H1 (cell line): ENCODE data around the gene HIVEP3.

Source experiments
- CEBPB ChIP-seq: IDR thresholded peaks from 2 replicates; pipeline ENCODE4 v1.6.1; 2012; ENCODE audit warnings: low read depth, low read length
- CREB1 ChIP-seq: IDR thresholded peaks from 2 replicates; pipeline ENCODE4 v1.6.1; 2012; ENCODE audit warnings: inconsistent platforms
- EP300 ChIP-seq, 2 experiments: IDR thresholded peaks; 1 replicate in 1 of 2; 2 replicates in 1 of 2; pipeline ENCODE4 v1.6.1; 2011 to 2012; ENCODE audit warnings: low read depth in 2 of 2, low read length in 2 of 2, mild to moderate bottlenecking in 2 of 2, borderline replicate concordance in 1 of 2, inconsistent platforms in 1 of 2, moderate library complexity in 1 of 2
- EZH2 ChIP-seq: fragments of 200-600 bp; sonication (generic); IDR thresholded peaks from 2 replicates; pipeline ENCODE4 v1.7.1; 2012; ENCODE audit warnings: low read depth, mild to moderate bottlenecking, moderate library complexity, low read length, inconsistent platforms; ENCODE audit not compliant: severe bottlenecking
- JUND ChIP-seq: IDR thresholded peaks from 2 replicates; pipeline ENCODE4 v1.6.1; 2011; ENCODE audit warnings: mild to moderate bottlenecking, improper control_type of control experiment, low read length
- PHF8 ChIP-seq: fragments of 200-600 bp; sonication (generic); conservative IDR thresholded peaks from 2 replicates; pipeline ENCODE4 v1.7.1; 2012; ENCODE audit warnings: low read depth, mild to moderate bottlenecking, inconsistent platforms, low read length, moderate library complexity
- POLR2A ChIP-seq, 2 experiments: IDR thresholded peaks; 1 replicate in 1 of 2; 2 replicates in 1 of 2; pipeline ENCODE4 v1.6.1; 2011; ENCODE audit warnings: low read depth in 2 of 2, low read length in 2 of 2, mild to moderate bottlenecking in 2 of 2; ENCODE audit errors: control extremely low read depth in 1 of 2
- SP1 ChIP-seq: IDR thresholded peaks from 2 replicates; pipeline ENCODE4 v1.6.1; 2011; ENCODE audit warnings: low read depth, low read length
- SRF ChIP-seq: IDR thresholded peaks from 2 replicates; pipeline ENCODE4 v1.6.1; 2011; ENCODE audit warnings: mild to moderate bottlenecking, low read depth, low read length, moderate library complexity
- SUZ12 ChIP-seq: fragments of 200-600 bp; sonication (generic); IDR thresholded peaks from 2 replicates; pipeline ENCODE4 v1.6.1; 2012; ENCODE audit warnings: mild to moderate bottlenecking, inconsistent platforms, low read length, moderate library complexity, mixed read lengths
- TAF1 ChIP-seq: IDR thresholded peaks from 2 replicates; pipeline ENCODE4 v1.6.1; 2011; ENCODE audit warnings: mild to moderate bottlenecking, low read depth, low read length
- TBP ChIP-seq: IDR thresholded peaks from 2 replicates; pipeline ENCODE4 v1.6.1; 2011; ENCODE audit warnings: low read depth, low read length, improper control_type of control experiment
- YY1 ChIP-seq: IDR thresholded peaks from 2 replicates; pipeline ENCODE4 v1.6.1; 2011; ENCODE audit warnings: low read depth, mild to moderate bottlenecking, low read length
- TF ChIP-seq, protein P1 (sequence below), 3 experiments: IDR thresholded peaks; 1 replicate in 2 of 3; 2 replicates in 1 of 3; pipeline versions ENCODE4 v1.5.1 to v1.6.1; 2011; ENCODE audit warnings: low read length in 3 of 3, mild to moderate bottlenecking in 3 of 3, inconsistent platforms in 2 of 3, low read depth in 1 of 3, moderate library complexity in 1 of 3; ENCODE audit not compliant: insufficient read depth in 1 of 3; ENCODE audit errors: control extremely low read depth in 1 of 3

DNA sequence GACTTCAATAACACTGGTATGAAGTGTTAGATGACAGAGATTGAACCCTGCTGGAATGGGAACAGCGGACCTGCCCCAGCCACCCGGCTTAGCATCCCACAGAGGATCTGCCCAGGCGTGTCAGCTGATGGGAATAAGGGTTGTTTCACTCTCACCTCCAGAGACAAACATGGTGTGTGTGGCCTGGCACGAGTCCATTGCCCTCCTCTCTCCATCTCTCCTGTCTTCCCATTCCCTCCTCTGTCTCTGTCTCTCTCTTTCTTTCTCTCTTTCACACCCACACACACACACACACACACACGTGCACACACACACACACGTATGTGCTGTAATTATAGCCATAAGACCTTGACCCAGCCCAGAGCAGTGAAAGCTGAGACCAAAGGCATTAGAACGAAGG, 200.2 kb downstream of the HIVEP3 start:
- TF ChIP-seq EP300 (IDR thresholded peaks at IDR 0.05; ENCODE audit: borderline replicate concordance in 1 of 2, low read depth in 2 of 2, low read length in 2 of 2): no peak
- TF ChIP-seq, protein P1, sequence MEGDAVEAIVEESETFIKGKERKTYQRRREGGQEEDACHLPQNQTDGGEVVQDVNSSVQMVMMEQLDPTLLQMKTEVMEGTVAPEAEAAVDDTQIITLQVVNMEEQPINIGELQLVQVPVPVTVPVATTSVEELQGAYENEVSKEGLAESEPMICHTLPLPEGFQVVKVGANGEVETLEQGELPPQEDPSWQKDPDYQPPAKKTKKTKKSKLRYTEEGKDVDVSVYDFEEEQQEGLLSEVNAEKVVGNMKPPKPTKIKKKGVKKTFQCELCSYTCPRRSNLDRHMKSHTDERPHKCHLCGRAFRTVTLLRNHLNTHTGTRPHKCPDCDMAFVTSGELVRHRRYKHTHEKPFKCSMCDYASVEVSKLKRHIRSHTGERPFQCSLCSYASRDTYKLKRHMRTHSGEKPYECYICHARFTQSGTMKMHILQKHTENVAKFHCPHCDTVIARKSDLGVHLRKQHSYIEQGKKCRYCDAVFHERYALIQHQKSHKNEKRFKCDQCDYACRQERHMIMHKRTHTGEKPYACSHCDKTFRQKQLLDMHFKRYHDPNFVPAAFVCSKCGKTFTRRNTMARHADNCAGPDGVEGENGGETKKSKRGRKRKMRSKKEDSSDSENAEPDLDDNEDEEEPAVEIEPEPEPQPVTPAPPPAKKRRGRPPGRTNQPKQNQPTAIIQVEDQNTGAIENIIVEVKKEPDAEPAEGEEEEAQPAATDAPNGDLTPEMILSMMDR (IDR thresholded peaks at IDR 0.05; ENCODE audit: control extremely low read depth in 1 of 3, insufficient read depth in 1 of 3, low read depth in 1 of 3, low read length in 3 of 3): no peak
- TF ChIP-seq SUZ12: no peak
- no peak for TF ChIP-seq PHF8
- no peak for TF ChIP-seq POLR2A (IDR thresholded peaks at IDR 0.05; ENCODE audit: control extremely low read depth in 1 of 2, low read depth in 2 of 2, low read length in 2 of 2)
- TF ChIP-seq YY1: no peak
- TF ChIP-seq CREB1: no peak
- no peak for TF ChIP-seq SP1
- no peak for TF ChIP-seq JUND
- TF ChIP-seq EZH2: no peak
- no peak for TF ChIP-seq TBP
- no peak for TF ChIP-seq CEBPB
- no peak for TF ChIP-seq SRF
- TF ChIP-seq TAF1: no peak
